Measurements from ENCODE around the gene XPO1.

DNA sequence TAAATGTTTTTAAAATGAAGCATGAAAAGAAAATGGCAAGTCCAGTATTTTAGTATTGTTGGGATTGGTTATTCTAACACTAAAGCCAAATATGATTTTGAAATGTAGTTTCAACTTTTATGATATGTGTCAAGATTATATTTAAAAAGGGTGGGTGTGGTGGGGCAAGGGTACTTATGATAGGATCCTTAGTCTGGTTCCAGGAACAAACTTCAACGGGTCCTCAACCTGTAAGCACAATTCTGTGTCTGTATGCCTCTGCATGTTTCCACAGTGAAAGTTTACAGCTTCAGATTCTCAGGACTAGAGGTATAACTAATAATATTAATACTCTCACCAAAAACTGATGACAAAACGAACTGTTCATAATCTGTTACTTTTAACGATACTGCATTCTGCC, 73.1 kb downstream of the XPO1 start:
- TF ChIP-seq, protein P1, sequence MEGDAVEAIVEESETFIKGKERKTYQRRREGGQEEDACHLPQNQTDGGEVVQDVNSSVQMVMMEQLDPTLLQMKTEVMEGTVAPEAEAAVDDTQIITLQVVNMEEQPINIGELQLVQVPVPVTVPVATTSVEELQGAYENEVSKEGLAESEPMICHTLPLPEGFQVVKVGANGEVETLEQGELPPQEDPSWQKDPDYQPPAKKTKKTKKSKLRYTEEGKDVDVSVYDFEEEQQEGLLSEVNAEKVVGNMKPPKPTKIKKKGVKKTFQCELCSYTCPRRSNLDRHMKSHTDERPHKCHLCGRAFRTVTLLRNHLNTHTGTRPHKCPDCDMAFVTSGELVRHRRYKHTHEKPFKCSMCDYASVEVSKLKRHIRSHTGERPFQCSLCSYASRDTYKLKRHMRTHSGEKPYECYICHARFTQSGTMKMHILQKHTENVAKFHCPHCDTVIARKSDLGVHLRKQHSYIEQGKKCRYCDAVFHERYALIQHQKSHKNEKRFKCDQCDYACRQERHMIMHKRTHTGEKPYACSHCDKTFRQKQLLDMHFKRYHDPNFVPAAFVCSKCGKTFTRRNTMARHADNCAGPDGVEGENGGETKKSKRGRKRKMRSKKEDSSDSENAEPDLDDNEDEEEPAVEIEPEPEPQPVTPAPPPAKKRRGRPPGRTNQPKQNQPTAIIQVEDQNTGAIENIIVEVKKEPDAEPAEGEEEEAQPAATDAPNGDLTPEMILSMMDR (IDR thresholded peaks at IDR 0.05), result no peak
- no peak for TF ChIP-seq POLR2A (IDR thresholded peaks at IDR 0.05)
